ENCODE data around the gene CRIP3. TPM values are rescaled to one million over a fixed set of nuclear protein-coding genes. Genes with fewer than 3 reads are reported as not detected.

CRIP3 gene
- total and polyA plus RNA-seq, 2 of the 13 experiments (the other 11 are each of a cell fraction or from before 2014, with no cell fraction given) = 6.3 to 9.3 TPM

DNA sequence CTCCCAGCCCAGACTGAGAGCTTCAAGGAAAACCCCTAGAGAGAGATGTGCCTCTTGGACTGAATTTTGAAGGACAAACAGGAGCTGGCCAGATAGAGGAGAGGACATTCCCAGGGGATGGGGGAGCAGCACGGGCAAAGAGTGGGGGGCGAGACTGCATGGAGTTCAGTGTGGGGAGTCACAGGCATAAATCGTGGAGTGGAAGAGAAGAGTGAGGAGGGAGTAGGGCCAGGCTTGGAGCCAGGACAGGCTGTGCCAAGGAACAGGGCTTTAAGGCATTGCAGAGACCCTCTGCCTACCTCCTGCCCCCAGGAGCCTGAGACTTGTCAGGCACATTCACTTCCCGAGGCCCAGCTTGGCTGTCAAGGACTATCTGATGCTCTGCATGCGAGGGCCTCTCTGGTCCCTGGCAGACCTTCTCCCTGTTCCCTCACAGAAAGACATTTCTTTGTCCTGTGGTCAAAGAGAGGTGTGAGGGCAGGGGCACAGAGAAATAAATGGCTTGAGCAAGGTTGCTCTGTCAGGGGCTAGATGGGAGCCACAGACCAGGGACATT is 15.8 kb downstream of the CRIP3 start:
- H3K4me2 ChIP-seq (ENCODE audit: low read depth, low read length) = no peak overlapping the region
- CTCF ChIA-PET (ENCODE audit: low intra/inter-chr PET ratio, low total read pairs) = no interaction called here
- in situ Hi-C loops (cut with HindIII; ENCODE audit: extremely low pct_ligation_motif_present, low pct_unique_long_range_greater_than_20kb) = no loop called here
- FAIRE-seq (no peak), ATAC-seq (no peak), DNase-seq (ENCODE audit: low spot score) (no peak)
- no peaks in the 10 kb centered on the region for H4K20me1 ChIP-seq (ENCODE audit: insufficient read depth, low read length)
- no peak overlapping the region for H3K4me3 ChIP-seq (replicated peaks in 1 of 3; ENCODE audit: insufficient read depth in 1 of 3, low read depth in 2 of 3, low read length in 3 of 3)
- H3K27me3 ChIP-seq (ENCODE audit: control insufficient read depth in 1 of 2, insufficient read depth in 2 of 2, low read length in 2 of 2) = no peaks in the 10 kb centered on the region
- no TSS peak for BruUV-seq (replicated peaks)
- H3K9me3 ChIP-seq (ENCODE audit: low read length) = no peaks in the 10 kb centered on the region
- POLR2A ChIA-PET = interaction anchor here (8.3 kb wide), 1 partner anchor 22 kb away, joined by 314 read pairs; no protein-coding TSS in a partner anchor
- no peak overlapping the region for H3K9ac ChIP-seq (ENCODE audit: insufficient read depth, low read depth, low read length)
- intact Hi-C loops (cut with micrococcal nuclease; ENCODE audit: unreplicated experiment) = no loop called here
- WGBS (ENCODE audit: low lambda C conversion rate) = 88% methylated on average over 5 of the region's 5 CpGs
- H3K27ac ChIP-seq (ENCODE audit: extremely low read length, insufficient read depth, low read length) = no peak overlapping the region
- no peaks in the 10 kb centered on the region for H3K79me2 ChIP-seq (ENCODE audit: insufficient read depth, low read length)
- H3K36me3 ChIP-seq (replicated peaks in 1 of 2; ENCODE audit: control insufficient read depth in 1 of 2, insufficient read depth in 2 of 2, low read length in 2 of 2) = no peaks in the 10 kb centered on the region
- H2AFZ ChIP-seq (ENCODE audit: low read length) = no peak overlapping the region
- peaks cover 96% of the 10 kb centered on the region for H3K4me1 ChIP-seq (ENCODE audit: insufficient read depth, low read length)
- 0 out of 2 replicates have a peak, but pooled peaks have one; percentile 34 for TF ChIP-seq ZNF232 (CRISPR knock-in tag; IDR thresholded peaks at IDR 0.05; ENCODE audit: borderline replicate concordance)
- no peak for TF ChIP-seq ZNF569 (CRISPR knock-in tag; IDR thresholded peaks at IDR 0.05; ENCODE audit: borderline replicate concordance)
- TF ChIP-seq KLF12 (CRISPR knock-in tag; IDR thresholded peaks at IDR 0.05; ENCODE audit: borderline replicate concordance) = no peak
- TF ChIP-seq NRL (CRISPR knock-in tag; IDR thresholded peaks at IDR 0.05; ENCODE audit: borderline replicate concordance) = 0 out of 2 replicates have a peak, but pooled peaks have one; percentile 19
- TF ChIP-seq, protein P1, sequence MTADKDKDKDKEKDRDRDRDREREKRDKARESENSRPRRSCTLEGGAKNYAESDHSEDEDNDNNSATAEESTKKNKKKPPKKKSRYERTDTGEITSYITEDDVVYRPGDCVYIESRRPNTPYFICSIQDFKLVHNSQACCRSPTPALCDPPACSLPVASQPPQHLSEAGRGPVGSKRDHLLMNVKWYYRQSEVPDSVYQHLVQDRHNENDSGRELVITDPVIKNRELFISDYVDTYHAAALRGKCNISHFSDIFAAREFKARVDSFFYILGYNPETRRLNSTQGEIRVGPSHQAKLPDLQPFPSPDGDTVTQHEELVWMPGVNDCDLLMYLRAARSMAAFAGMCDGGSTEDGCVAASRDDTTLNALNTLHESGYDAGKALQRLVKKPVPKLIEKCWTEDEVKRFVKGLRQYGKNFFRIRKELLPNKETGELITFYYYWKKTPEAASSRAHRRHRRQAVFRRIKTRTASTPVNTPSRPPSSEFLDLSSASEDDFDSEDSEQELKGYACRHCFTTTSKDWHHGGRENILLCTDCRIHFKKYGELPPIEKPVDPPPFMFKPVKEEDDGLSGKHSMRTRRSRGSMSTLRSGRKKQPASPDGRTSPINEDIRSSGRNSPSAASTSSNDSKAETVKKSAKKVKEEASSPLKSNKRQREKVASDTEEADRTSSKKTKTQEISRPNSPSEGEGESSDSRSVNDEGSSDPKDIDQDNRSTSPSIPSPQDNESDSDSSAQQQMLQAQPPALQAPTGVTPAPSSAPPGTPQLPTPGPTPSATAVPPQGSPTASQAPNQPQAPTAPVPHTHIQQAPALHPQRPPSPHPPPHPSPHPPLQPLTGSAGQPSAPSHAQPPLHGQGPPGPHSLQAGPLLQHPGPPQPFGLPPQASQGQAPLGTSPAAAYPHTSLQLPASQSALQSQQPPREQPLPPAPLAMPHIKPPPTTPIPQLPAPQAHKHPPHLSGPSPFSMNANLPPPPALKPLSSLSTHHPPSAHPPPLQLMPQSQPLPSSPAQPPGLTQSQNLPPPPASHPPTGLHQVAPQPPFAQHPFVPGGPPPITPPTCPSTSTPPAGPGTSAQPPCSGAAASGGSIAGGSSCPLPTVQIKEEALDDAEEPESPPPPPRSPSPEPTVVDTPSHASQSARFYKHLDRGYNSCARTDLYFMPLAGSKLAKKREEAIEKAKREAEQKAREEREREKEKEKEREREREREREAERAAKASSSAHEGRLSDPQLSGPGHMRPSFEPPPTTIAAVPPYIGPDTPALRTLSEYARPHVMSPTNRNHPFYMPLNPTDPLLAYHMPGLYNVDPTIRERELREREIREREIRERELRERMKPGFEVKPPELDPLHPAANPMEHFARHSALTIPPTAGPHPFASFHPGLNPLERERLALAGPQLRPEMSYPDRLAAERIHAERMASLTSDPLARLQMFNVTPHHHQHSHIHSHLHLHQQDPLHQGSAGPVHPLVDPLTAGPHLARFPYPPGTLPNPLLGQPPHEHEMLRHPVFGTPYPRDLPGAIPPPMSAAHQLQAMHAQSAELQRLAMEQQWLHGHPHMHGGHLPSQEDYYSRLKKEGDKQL (CRISPR knock-in tag; IDR thresholded peaks at IDR 0.05; ENCODE audit: low read depth) = no peak
- peak; percentile 86 for TF ChIP-seq ZNF768 (CRISPR knock-in tag; IDR thresholded peaks at IDR 0.05)
- peak; percentile 46; the same call in 1 of the 2 replicates for TF ChIP-seq KDM5B (CRISPR knock-in tag; IDR thresholded peaks at IDR 0.05; ENCODE audit: borderline replicate concordance)
- no peak for TF ChIP-seq NR1H2 (CRISPR knock-in tag; IDR thresholded peaks at IDR 0.05; ENCODE audit: borderline replicate concordance, low read depth)
- TF ChIP-seq, protein P2, sequence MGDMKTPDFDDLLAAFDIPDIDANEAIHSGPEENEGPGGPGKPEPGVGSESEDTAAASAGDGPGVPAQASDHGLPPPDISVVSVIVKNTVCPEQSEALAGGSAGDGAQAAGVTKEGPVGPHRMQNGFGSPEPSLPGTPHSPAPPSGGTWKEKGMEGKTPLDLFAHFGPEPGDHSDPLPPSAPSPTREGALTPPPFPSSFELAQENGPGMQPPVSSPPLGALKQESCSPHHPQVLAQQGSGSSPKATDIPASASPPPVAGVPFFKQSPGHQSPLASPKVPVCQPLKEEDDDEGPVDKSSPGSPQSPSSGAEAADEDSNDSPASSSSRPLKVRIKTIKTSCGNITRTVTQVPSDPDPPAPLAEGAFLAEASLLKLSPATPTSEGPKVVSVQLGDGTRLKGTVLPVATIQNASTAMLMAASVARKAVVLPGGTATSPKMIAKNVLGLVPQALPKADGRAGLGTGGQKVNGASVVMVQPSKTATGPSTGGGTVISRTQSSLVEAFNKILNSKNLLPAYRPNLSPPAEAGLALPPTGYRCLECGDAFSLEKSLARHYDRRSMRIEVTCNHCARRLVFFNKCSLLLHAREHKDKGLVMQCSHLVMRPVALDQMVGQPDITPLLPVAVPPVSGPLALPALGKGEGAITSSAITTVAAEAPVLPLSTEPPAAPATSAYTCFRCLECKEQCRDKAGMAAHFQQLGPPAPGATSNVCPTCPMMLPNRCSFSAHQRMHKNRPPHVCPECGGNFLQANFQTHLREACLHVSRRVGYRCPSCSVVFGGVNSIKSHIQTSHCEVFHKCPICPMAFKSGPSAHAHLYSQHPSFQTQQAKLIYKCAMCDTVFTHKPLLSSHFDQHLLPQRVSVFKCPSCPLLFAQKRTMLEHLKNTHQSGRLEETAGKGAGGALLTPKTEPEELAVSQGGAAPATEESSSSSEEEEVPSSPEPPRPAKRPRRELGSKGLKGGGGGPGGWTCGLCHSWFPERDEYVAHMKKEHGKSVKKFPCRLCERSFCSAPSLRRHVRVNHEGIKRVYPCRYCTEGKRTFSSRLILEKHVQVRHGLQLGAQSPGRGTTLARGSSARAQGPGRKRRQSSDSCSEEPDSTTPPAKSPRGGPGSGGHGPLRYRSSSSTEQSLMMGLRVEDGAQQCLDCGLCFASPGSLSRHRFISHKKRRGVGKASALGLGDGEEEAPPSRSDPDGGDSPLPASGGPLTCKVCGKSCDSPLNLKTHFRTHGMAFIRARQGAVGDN (CRISPR knock-in tag; IDR thresholded peaks at IDR 0.05) = peak; percentile 46
- 0 out of 2 replicates have a peak, but pooled peaks have one; percentile 26 for TF ChIP-seq ZNF317 (CRISPR knock-in tag; IDR thresholded peaks at IDR 0.05)
- no peak for TF ChIP-seq HNRNPLL (IDR thresholded peaks at IDR 0.05; ENCODE audit: low read depth, low read length, poor library complexity, severe bottlenecking)
